Heart right ventricle (tissue), 16 donors: Measurements from ENCODE around the gene TCP1. TPM values are rescaled to one million over a fixed set of nuclear protein-coding genes. Genes with fewer than 3 reads are reported as not detected.
"Not testable (repeated sequence)": the region's sequence is repeated elsewhere in the genome, so short reads cannot be mapped to it uniquely, and the experiment has no call there.

Experiments
- ATAC-seq, 8 donors: fragments of 200-7000 bp; cut with Tn5 transposase; one replicate each; pipeline ENCODE4 v1.9.1; 2020; ENCODE audit warnings: mild to moderate bottlenecking in 8 of 8, moderate library complexity in 8 of 8, moderate number of reproducible peaks in 1 of 8
- DNase-seq, 2 donors: peaks; one replicate each; pipeline ENCODE4 v3.0.0-alpha.2; 2020
- H3K27ac ChIP-seq, 10 donors: fragments of 200-600 bp; sonication (generic) in 2 of 10; one replicate each; pipeline versions ENCODE4 v1.5.0 to v1.8.0; 2020 to 2022; ENCODE audit warnings: mild to moderate bottlenecking in 3 of 10
- H3K27me3 ChIP-seq, 7 donors: fragments of 200-600 bp; one replicate each; pipeline ENCODE4 v1.8.0; 2021 to 2022; ENCODE audit warnings: mild to moderate bottlenecking in 2 of 7
- H3K36me3 ChIP-seq, 9 donors: fragments of 200-600 bp; sonication (generic) in 1 of 9; one replicate each; pipeline versions ENCODE4 v1.5.0 to v1.8.0; 2020 to 2022; ENCODE audit warnings: mild to moderate bottlenecking in 2 of 9
- H3K4me1 ChIP-seq, 9 donors: fragments of 200-600 bp; sonication (generic) in 1 of 9; one replicate each; pipeline versions ENCODE4 v1.5.0 to v1.8.0; 2020 to 2022; ENCODE audit warnings: mild to moderate bottlenecking in 4 of 9
- H3K4me3 ChIP-seq, 10 donors: fragments of 200-600 bp; sonication (generic) in 2 of 10; one replicate each; pipeline versions ENCODE4 v1.5.0 to v1.8.0; 2020 to 2022; ENCODE audit warnings: mild to moderate bottlenecking in 7 of 10, moderate library complexity in 2 of 10
- H3K9me3 ChIP-seq, 11 donors: fragments of 200-600 bp in 10 of 11; sonication (generic) in 2 of 11; one replicate each; pipeline versions ENCODE4 v1.5.0 to v1.8.0; 2013 to 2022; ENCODE audit warnings: mild to moderate bottlenecking in 2 of 11, control low read depth in 1 of 11, moderate library complexity in 1 of 11
- CTCF ChIP-seq, 9 donors: fragments of 200-600 bp; sonication (generic) in 2 of 9; IDR thresholded peaks; one replicate each; pipeline versions ENCODE4 v1.5.0 to v1.8.0; 2021 to 2022; ENCODE audit warnings: antibody characterized with exemption in 9 of 9, mild to moderate bottlenecking in 5 of 9, moderate library complexity in 1 of 9
- WGBS, 2 donors: extraction: QIAGEN DNeasy Blood & Tissue Kit; methylation state at CpG; one replicate each; pipeline ENCODE4 v1.1.7; 2013; ENCODE audit warnings: inconsistent platforms in 1 of 2; 5-methylcytosine and 5-hydroxymethylcytosine counted together
- intact Hi-C, 10 donors: fragments of 100-400 bp; cut with DNase I; formaldehyde crosslinking; loops; one replicate each; pipeline versions ENCODE4 v1.11.1 to v1.14.2; 2022
- polyA plus RNA-seq, 2 donors: library from polyadenylated mRNA; stranded (reverse); fragments of 200-250 nt; gene quantifications; one replicate each; pipeline ENCODE4 v1.2.3, GENCODE V29; 2013
- total RNA-seq, 10 donors: library from RNA; stranded (reverse); fragmentation: NEBNext Ultra II Directional in 3 of 10; extraction: Animal tissue kit (Norgen Biotek cat#: 25700) in 3 of 10; gene quantifications; one replicate each; pipeline versions ENCODE4 v1.2.1 to v1.2.4, GENCODE V29; 2021 to 2023
- donor health status: Arrhythmogenic right ventricular cardiomyopathy.
- donor health status: ischemic (EF 13 %, LVEDD 7.1; RV severe dilation, severe dysfunction).
- donor health status: healthy with polysubstance abuse.
- donor health status: DM: no; HTN: yes; CAD: no.
- donor health status: DM: no; HTN: no; CAD: no.
- donor health status: ischemic (EF 25% LVEDD 6.9; RV normal size, moderate dysfunction).
- donor health status: ischemic (EF 25% LVEDD 5.7; RV mildly dilated, moderate dysfunction).
- donor health status: healthy.
- donor health status: DM: yes; HTN: yes; CAD: no.
- donor health status: Ischemic cardiomyopathy.
- donor health status: ischemic (EF 35%, LVEDD 5.7; RV mildly dilated, moderate dysfunction).
- donor health status: nonischemic (EF 11% LVEDD 7.7; RV severe dilation, severe dysfunction).
- donor health status: DM: yes; HTN: yes; CAD: no.
- donor health status: PGD.
- donor health status: ischemic (EF 29% LVEDD 5.4; RV normal size, mild dysfunction).
- donor health status: nonischemic (EF 23%, LVEDD 6.1; RV moderate dilation, normal function).

The TCP1 gene
- total and polyA plus RNA-seq, 12 donors, result 71.7 to 176 (median 139) TPM

GRCh38 chr6:159826968-159827647 is 37.7 kb upstream of the TCP1 start:
- H3K4me1 ChIP-seq, result peaks cover 0 to 7% (median 0%) of the 10 kb centered on the region in 9 donors
- TF ChIP-seq CTCF (IDR thresholded peaks at IDR 0.05), result no peak
- 88% methylated on average over 16 of the region's 16 CpGs for WGBS, 2 donors
- peaks cover 0 to 4% (median 0%) of the 10 kb centered on the region in 7 donors for H3K27me3 ChIP-seq
- intact Hi-C loops, result no loop called here
- DNase-seq (no peak), ATAC-seq (peak in 2 of 8 donors; percentile 48 to 53)
- no peaks in the 10 kb centered on the region for H3K36me3 ChIP-seq
- H3K9me3 ChIP-seq, result no peaks in the 10 kb centered on the region
- no peak overlapping the region for H3K27ac ChIP-seq
- no peak overlapping the region for H3K4me3 ChIP-seq

- H3K9me3 ChIP-seq, result no peaks in the 10 kb centered on the region
- DNase-seq (no peak), ATAC-seq (no peak)
- H3K27me3 ChIP-seq, result peaks cover 0 to 4% (median 0%) of the 10 kb centered on the region in 7 donors
- H3K27ac ChIP-seq, result no peak overlapping the region
- no peaks in the 10 kb centered on the region for H3K36me3 ChIP-seq
- H3K4me3 ChIP-seq, result no peak overlapping the region
- intact Hi-C loops, result no loop called here
- H3K4me1 ChIP-seq, result peaks cover 0 to 11% (median 0%) of the 10 kb centered on the region in 9 donors
- TF ChIP-seq CTCF (IDR thresholded peaks at IDR 0.05), result no peak
- WGBS, 2 donors, result 93 to 95% methylated on average over 13 of the region's 13 CpGs
Measured at GRCh38 chr6:159826004-159826403, 36.6 kb upstream of the TCP1 start.

GRCh38 chr6:159824690-159825089 is 35.3 kb upstream of the TCP1 start:
- H3K9me3 ChIP-seq, H3K36me3 ChIP-seq, H3K27me3 ChIP-seq, H3K27ac ChIP-seq, ATAC-seq, DNase-seq, intact Hi-C loops, H3K4me3 ChIP-seq: not testable (repeated sequence)
- H3K4me1 ChIP-seq, result peaks cover 0 to 11% (median 0%) of the 10 kb centered on the region in 9 donors
- 96 to 98% methylated on average over 9 of the region's 9 CpGs for WGBS, 2 donors

GRCh38 chr6:159823953-159824352 is 34.6 kb upstream of the TCP1 start:
- WGBS, 2 donors, result 92 to 95% methylated on average over 3 of the region's 3 CpGs
- no peaks in the 10 kb centered on the region for H3K36me3 ChIP-seq
- no peak for TF ChIP-seq CTCF (IDR thresholded peaks at IDR 0.05)
- H3K4me1 ChIP-seq, result peaks cover 0 to 9% (median 0%) of the 10 kb centered on the region in 9 donors
- peaks cover 0 to 3% (median 0%) of the 10 kb centered on the region in 7 donors for H3K27me3 ChIP-seq
- intact Hi-C loops, result no loop called here
- H3K9me3 ChIP-seq, result no peaks in the 10 kb centered on the region
- no peak for ATAC-seq
- no peak overlapping the region for H3K27ac ChIP-seq
- no peak overlapping the region for H3K4me3 ChIP-seq
- no peak for DNase-seq

GRCh38 chr6:159821726-159822125 is 32.3 kb upstream of the TCP1 start:
- TF ChIP-seq CTCF (IDR thresholded peaks at IDR 0.05), result no peak
- Histone ChIP-seq H3K4me1 (peaks cover 0 to 9% (median 0%) of the 10 kb centered on the region in 9 donors), H3K9me3 (no peaks in the 10 kb centered on the region), H3K27ac (no peak overlapping the region), H3K4me3 (no peak overlapping the region), H3K36me3 (no peaks in the 10 kb centered on the region), H3K27me3 (peaks cover 0 to 3% (median 0%) of the 10 kb centered on the region in 7 donors)
- ATAC-seq (no peak), DNase-seq (no peak)
- WGBS, 2 donors, result 90 to 94% methylated on average over 10 of the region's 10 CpGs
- intact Hi-C loops, result no loop called here
